Psoas muscle (tissue), 8 donors: ENCODE measurements around the gene CACNA2D1. TPM values are rescaled to one million over a fixed set of nuclear protein-coding genes. Genes with fewer than 3 reads are reported as not detected.
A peak's percentile ranks its signal among the peaks of the same experiment; 100 is the strongest.

Source experiments
- ATAC-seq, 4 donors: fragments of 200-7000 bp; cut with Tn5 transposase; one replicate each; pipeline ENCODE4 v1.9.1; 2020; ENCODE audit warnings: moderate library complexity in 3 of 4, mild to moderate bottlenecking in 2 of 4
- DNase-seq, 2 donors: peaks; one replicate each; pipeline ENCODE4 v3.0.0-alpha.2; 2020
- H3K27ac ChIP-seq: fragments of 200-600 bp; one replicate; pipeline ENCODE4 v1.8.0; 2022
- H3K27me3 ChIP-seq, 3 donors: fragments of 200-600 bp in 1 of 3; one replicate each; pipeline versions ENCODE4 v1.6.1 to v1.8.0; 2013 to 2022; ENCODE audit warnings: low read length in 2 of 3, mild to moderate bottlenecking in 2 of 3, moderate library complexity in 1 of 3; ENCODE audit not compliant: insufficient read depth in 3 of 3
- H3K36me3 ChIP-seq, 2 donors: fragments of 200-600 bp in 1 of 2; one replicate each; pipeline versions ENCODE4 v1.6.1 to v1.8.0; 2013 to 2022; ENCODE audit warnings: low read depth in 1 of 2, mild to moderate bottlenecking in 1 of 2, moderate library complexity in 1 of 2; ENCODE audit not compliant: insufficient read depth in 1 of 2
- H3K4me1 ChIP-seq: fragments of 200-600 bp; one replicate; pipeline ENCODE4 v1.8.0; 2022
- H3K4me3 ChIP-seq: fragments of 200-600 bp; one replicate; pipeline ENCODE4 v1.8.0; 2022; ENCODE audit warnings: mild to moderate bottlenecking
- H3K9me3 ChIP-seq: fragments of 200-600 bp; one replicate; pipeline ENCODE4 v1.8.0; 2022
- WGBS, 3 donors: extraction: QIAGEN DNeasy Blood & Tissue Kit; methylation state at CpG; one replicate each; pipeline versions ENCODE4 v1.1.6 to v1.1.7; 2013; 5-methylcytosine and 5-hydroxymethylcytosine counted together
- intact Hi-C, 2 donors: fragments of 100-400 bp; cut with DNase I; formaldehyde crosslinking; loops; one replicate each; pipeline versions ENCODE4 v1.11.0 to v1.14.2; 2022
- polyA plus RNA-seq, 3 donors: library from polyadenylated mRNA; stranded (reverse); fragments of 200-250 nt; gene quantifications; one replicate each; pipeline ENCODE4 v1.2.3, GENCODE V29; 2013
- total RNA-seq, 4 donors: library from RNA; stranded (reverse); fragmentation: NEBNext Ultra II Directional in 2 of 4; extraction: Animal tissue kit (Norgen Biotek cat#: 25700) in 2 of 4; gene quantifications; one replicate each; pipeline versions ENCODE4 v1.2.1 to v1.2.4, GENCODE V29; 2021 to 2023
- TF ChIP-seq, protein P1 (sequence below): fragments of 200-600 bp; IDR thresholded peaks from one replicate; pipeline ENCODE4 v1.8.0; 2022; ENCODE audit warnings: antibody characterized with exemption
- donor health status: healthy with polysubstance abuse.
- donor health status: DM: no; HTN: no; CAD: no; lungs with moderate emphysema.
- donor health status: Bipolar disorder and iron deficiency.
- donor health status: healthy.
- donor health status: DM: yes; HTN: yes; CAD: no.
- donor health status: DM: no; HTN: no; CAD: no.
- donor health status: DM: no; HTN: no; CAD: no.
- donor health status: DM: yes; HTN: yes; CAD: no.

Gene CACNA2D1
- total and polyA plus RNA-seq, 7 donors = 10.2 to 167 (median 97.5) TPM

DNA sequence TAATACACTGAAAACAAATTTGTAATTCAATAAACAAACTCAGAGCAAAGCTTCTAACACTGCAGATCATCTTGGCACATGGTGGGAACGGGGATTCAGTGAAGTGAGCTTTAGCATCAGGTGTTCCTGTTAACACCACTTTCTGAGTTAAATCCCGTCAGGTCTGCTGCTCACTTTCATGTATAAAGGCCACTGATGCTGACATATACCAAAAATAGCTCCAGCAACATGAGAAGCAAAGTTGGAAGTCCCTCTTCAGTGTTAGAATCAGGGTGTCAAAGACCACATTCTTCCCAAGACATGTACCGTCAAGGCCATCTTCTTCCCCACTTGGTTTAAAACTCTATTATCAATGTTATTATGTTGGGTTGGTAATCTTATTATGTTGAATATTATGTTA is 11.7 kb upstream of the CACNA2D1 start:
- H3K36me3 ChIP-seq = no peaks in the 10 kb centered on the region
- H3K27me3 ChIP-seq = no peaks in the 10 kb centered on the region
- H3K27ac ChIP-seq = peak overlapping the region; percentile 73
- intact Hi-C loops = no loop called here
- peak overlapping the region; percentile 41 for H3K4me3 ChIP-seq
- TF ChIP-seq, protein P1, sequence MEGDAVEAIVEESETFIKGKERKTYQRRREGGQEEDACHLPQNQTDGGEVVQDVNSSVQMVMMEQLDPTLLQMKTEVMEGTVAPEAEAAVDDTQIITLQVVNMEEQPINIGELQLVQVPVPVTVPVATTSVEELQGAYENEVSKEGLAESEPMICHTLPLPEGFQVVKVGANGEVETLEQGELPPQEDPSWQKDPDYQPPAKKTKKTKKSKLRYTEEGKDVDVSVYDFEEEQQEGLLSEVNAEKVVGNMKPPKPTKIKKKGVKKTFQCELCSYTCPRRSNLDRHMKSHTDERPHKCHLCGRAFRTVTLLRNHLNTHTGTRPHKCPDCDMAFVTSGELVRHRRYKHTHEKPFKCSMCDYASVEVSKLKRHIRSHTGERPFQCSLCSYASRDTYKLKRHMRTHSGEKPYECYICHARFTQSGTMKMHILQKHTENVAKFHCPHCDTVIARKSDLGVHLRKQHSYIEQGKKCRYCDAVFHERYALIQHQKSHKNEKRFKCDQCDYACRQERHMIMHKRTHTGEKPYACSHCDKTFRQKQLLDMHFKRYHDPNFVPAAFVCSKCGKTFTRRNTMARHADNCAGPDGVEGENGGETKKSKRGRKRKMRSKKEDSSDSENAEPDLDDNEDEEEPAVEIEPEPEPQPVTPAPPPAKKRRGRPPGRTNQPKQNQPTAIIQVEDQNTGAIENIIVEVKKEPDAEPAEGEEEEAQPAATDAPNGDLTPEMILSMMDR = no peak
- 23 to 44% (median 24%) methylated on average over 3 of the region's 3 CpGs for WGBS, 3 donors
- ATAC-seq (peak; percentile 64 to 88 (median 81)), DNase-seq (no peak)
- H3K4me1 ChIP-seq = peaks cover 20% of the 10 kb centered on the region
- no peaks in the 10 kb centered on the region for H3K9me3 ChIP-seq

DNA sequence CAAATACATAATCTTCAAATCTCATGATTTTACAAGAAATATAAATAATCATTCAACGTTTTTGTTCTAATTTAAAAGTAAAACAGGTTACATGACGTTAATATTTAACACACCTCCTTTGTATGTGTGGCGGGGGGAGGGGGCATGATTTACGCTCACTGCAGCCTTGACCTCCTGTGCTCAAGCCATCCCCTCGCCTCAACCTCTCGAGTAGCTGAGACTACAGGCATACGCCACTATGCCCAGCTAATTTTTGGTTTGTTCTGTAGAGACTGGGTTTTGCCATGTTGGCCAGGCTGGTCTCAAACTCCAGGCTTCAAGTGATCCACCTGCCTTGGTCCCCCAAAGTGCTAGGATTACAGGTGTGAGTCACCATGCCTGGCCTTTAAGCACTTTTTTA is 7.2 kb upstream of the CACNA2D1 start:
- Histone ChIP-seq H3K27me3 (no peaks in the 10 kb centered on the region), H3K27ac (no peak overlapping the region), H3K4me3 (no peak overlapping the region), H3K4me1 (peaks cover 19% of the 10 kb centered on the region), H3K9me3 (no peaks in the 10 kb centered on the region), H3K36me3 (no peaks in the 10 kb centered on the region)
- intact Hi-C loops = no loop called here
- TF ChIP-seq, protein P1 = no peak
- DNase-seq = no peak
- no peak for ATAC-seq
- 79 to 82% (median 82%) methylated on average over 7 of the region's 7 CpGs for WGBS, 3 donors

GRCh38 chr7:82449910-82450309 is 6.3 kb upstream of the CACNA2D1 start:
- TF ChIP-seq, protein P1 = no peak
- no peak for DNase-seq
- H3K27me3 ChIP-seq = no peaks in the 10 kb centered on the region
- H3K4me1 ChIP-seq = peaks cover 21% of the 10 kb centered on the region
- H3K36me3 ChIP-seq = no peaks in the 10 kb centered on the region
- H3K9me3 ChIP-seq = no peaks in the 10 kb centered on the region
- WGBS, 3 donors = 76 to 88% (median 83%) methylated on average over 2 of the region's 2 CpGs
- ATAC-seq = no peak
- intact Hi-C loops = loop anchor here (10.0 kb wide), 1 partner anchor 215 kb away; no protein-coding TSS in a partner anchor
- no peak overlapping the region for H3K4me3 ChIP-seq
- no peak overlapping the region for H3K27ac ChIP-seq

DNA sequence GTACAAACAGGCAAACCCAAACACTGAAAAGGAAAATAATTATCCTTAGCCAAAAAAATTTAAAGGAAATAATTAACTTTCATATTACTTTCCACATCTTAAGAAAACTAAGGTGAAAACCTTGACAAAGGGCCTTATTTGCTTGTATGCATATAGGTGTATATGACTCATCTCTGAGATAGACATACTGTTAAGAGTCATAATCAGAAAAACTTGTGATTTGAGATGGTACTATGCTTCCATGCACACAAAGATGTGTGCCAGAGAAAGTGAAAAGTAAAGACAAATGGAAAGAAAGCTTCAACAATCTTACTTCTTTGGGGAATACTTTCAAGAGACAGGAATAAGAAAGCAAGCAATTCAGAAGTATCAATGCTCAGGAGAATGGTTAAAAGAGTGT is 3.3 kb upstream of the CACNA2D1 start:
- no peak for DNase-seq

More for the DNA sequence above, 3.3 kb upstream of the CACNA2D1 start:
- H3K27ac ChIP-seq = no peak overlapping the region
- H3K9me3 ChIP-seq = no peaks in the 10 kb centered on the region
- H3K4me1 ChIP-seq = peaks cover 10% of the 10 kb centered on the region
- H3K27me3 ChIP-seq = no peaks in the 10 kb centered on the region
- H3K36me3 ChIP-seq = no peaks in the 10 kb centered on the region
- no peak for ATAC-seq
- no peak overlapping the region for H3K4me3 ChIP-seq
- intact Hi-C loops = loop anchor here (10.0 kb wide), 1 partner anchor 212 kb away; no protein-coding TSS in a partner anchor
- TF ChIP-seq, protein P1 = no peak
